Fibroblast of lung (primary cell): ENCODE measurements around the gene P2RY4. TPM values are rescaled to one million over a fixed set of nuclear protein-coding genes. Genes with fewer than 3 reads are reported as not detected.

Experiments used
- DNase-seq, 2 donors: peaks; one replicate each; pipeline versions ENCODE4 v3.0.0 to v3.0.0-alpha.2; 2010; ENCODE audit warnings: low read depth in 2 of 2
- H2AFZ ChIP-seq: 2 replicates; pipeline ENCODE4 v1.5.1; 2012; ENCODE audit warnings: low read length, control low read depth, inconsistent platforms
- H3K27ac ChIP-seq: 2 replicates; pipeline ENCODE4 v1.5.1; 2011; ENCODE audit warnings: low read length, control low read depth; ENCODE audit not compliant: insufficient read depth
- H3K27me3 ChIP-seq: 2 replicates; pipeline ENCODE4 v1.5.1; 2011; ENCODE audit warnings: mild to moderate bottlenecking, low read length; ENCODE audit not compliant: control insufficient read depth, insufficient read depth
- H3K36me3 ChIP-seq: 2 replicates; pipeline ENCODE4 v1.5.1; 2011; ENCODE audit warnings: low read length; ENCODE audit not compliant: control insufficient read depth, insufficient read depth
- H3K4me1 ChIP-seq: 2 replicates; pipeline ENCODE4 v1.5.1; 2011; ENCODE audit warnings: low read length; ENCODE audit not compliant: control insufficient read depth, insufficient read depth; ENCODE audit errors: extremely low read depth
- H3K4me2 ChIP-seq: 2 replicates; pipeline ENCODE4 v1.5.1; 2011; ENCODE audit warnings: low read length, control low read depth; ENCODE audit not compliant: insufficient read depth; ENCODE audit errors: extremely low read depth
- H3K4me3 ChIP-seq, 4 experiments: fragments of 200-600 bp in 1 of 4; sonication (generic) in 1 of 4; replicated peaks in 1 of 4; 2 replicates each; pipeline ENCODE4 v1.5.1; 2011 to 2016; ENCODE audit warnings: low read length in 4 of 4, low read depth in 3 of 4, mild to moderate bottlenecking in 3 of 4, control low read depth in 2 of 4, inconsistent platforms in 1 of 4, mixed read lengths in 1 of 4; ENCODE audit not compliant: insufficient read depth in 1 of 4; ENCODE audit errors: control extremely low read depth in 1 of 4
- H3K79me2 ChIP-seq: 2 replicates; pipeline ENCODE4 v1.5.1; 2012; ENCODE audit warnings: mild to moderate bottlenecking, low read length, inconsistent platforms; ENCODE audit not compliant: control insufficient read depth, insufficient read depth
- H3K9ac ChIP-seq: 2 replicates; pipeline ENCODE4 v1.5.1; 2011; ENCODE audit warnings: mild to moderate bottlenecking, low read length, control low read depth; ENCODE audit not compliant: insufficient read depth
- H3K9me3 ChIP-seq: 2 replicates; pipeline ENCODE4 v1.5.1; 2012; ENCODE audit warnings: low read depth, low read length; ENCODE audit not compliant: control insufficient read depth, insufficient read depth
- H4K20me1 ChIP-seq: 2 replicates; pipeline ENCODE4 v1.5.1; 2011; ENCODE audit warnings: low read length; ENCODE audit not compliant: control insufficient read depth, insufficient read depth; ENCODE audit errors: extremely low read depth
- EZH2 ChIP-seq: IDR thresholded peaks from 2 replicates; pipeline ENCODE4 v1.5.1; 2012; ENCODE audit warnings: low read length, control low read depth, mild to moderate bottlenecking; ENCODE audit errors: missing control alignments
- polyA plus RNA-seq, 2 donors: library from polyadenylated mRNA; depleted of rRNA in 1 of 2; stranded (reverse) in 1 of 2; unstranded in 1 of 2; fragments of >200 nt; gene quantifications; 2 replicates each; pipeline ENCODE4 v1.2.1, GENCODE V29; 2011 to 2012; ENCODE audit warnings: missing spikeins in 1 of 2
- total RNA-seq: library from RNA; depleted of rRNA; stranded (reverse); fragments of >200 nt; gene quantifications from 2 replicates; pipeline ENCODE4 v1.2.1, GENCODE V29; 2014
- TF ChIP-seq, protein P1 (sequence below), 2 donors: IDR thresholded peaks in 1 of 2; conservative IDR thresholded peaks in 1 of 2; 1 replicate in 1 of 2; 2 replicates in 1 of 2; pipeline ENCODE4 v1.5.1; 2011 to 2012; ENCODE audit warnings: low read length in 2 of 2, control low read depth in 1 of 2, inconsistent platforms in 1 of 2, low read depth in 1 of 2, mild to moderate bottlenecking in 1 of 2

P2RY4 gene
- total and polyA plus RNA-seq, 2 donors (not counting 1 experiment from before 2014, with no cell fraction given): under 0.01 to 0.05 TPM

DNA sequence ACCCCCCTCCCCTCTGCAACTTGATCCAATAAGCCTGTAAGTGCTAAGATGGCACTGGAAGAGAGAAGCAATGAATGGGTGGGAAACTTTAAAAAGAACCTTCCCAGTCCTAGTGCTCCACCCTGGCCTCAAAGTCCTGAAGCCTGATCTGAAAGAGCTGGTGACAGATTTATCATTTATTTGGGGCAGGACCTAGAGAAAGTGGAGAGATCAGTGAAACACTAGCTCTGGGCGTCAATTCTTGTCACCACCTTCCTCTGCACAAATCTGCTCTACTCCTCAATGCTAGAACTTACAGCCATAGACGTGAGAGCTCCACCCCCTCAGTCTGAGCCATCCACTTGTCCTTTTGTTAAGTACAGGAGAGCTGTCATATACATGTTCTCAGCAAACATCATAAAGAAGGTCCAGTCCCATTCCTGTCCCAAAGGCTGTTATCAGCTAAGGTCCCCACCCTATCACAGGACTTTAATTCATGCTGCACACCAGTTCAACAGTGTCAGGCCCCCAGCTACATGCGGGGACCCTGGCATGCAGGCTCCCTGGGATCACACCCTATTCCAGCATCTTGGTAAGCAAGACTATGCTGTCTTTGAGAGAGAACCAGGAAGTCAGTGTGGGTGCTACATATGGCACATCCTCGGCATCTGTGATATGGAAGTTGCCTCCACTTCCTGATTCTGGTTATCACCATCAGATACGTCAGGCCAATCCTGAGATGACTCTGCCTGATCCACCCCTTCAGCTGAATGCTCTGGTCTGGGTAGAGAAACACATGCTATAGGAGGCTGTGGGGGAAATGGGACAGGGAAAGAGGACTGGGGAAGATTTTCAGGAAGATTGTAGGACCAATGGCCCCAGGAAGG, 2.3 kb downstream of the P2RY4 start:
- H3K36me3 ChIP-seq: no peaks in the 10 kb centered on the region
- H3K79me2 ChIP-seq: no peaks in the 10 kb centered on the region
- DNase-seq: no peak
- no peaks in the 10 kb centered on the region for H3K27me3 ChIP-seq
- H3K4me1 ChIP-seq: no peaks in the 10 kb centered on the region
- H3K4me3 ChIP-seq: no peak overlapping the region
- no peaks in the 10 kb centered on the region for H4K20me1 ChIP-seq
- H3K27ac ChIP-seq: no peak overlapping the region
- no peak overlapping the region for H3K4me2 ChIP-seq
- TF ChIP-seq, protein P1, sequence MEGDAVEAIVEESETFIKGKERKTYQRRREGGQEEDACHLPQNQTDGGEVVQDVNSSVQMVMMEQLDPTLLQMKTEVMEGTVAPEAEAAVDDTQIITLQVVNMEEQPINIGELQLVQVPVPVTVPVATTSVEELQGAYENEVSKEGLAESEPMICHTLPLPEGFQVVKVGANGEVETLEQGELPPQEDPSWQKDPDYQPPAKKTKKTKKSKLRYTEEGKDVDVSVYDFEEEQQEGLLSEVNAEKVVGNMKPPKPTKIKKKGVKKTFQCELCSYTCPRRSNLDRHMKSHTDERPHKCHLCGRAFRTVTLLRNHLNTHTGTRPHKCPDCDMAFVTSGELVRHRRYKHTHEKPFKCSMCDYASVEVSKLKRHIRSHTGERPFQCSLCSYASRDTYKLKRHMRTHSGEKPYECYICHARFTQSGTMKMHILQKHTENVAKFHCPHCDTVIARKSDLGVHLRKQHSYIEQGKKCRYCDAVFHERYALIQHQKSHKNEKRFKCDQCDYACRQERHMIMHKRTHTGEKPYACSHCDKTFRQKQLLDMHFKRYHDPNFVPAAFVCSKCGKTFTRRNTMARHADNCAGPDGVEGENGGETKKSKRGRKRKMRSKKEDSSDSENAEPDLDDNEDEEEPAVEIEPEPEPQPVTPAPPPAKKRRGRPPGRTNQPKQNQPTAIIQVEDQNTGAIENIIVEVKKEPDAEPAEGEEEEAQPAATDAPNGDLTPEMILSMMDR (conservative IDR thresholded peaks at IDR 0.05 in 1 of 2, IDR thresholded peaks at IDR 0.05 in 1 of 2; ENCODE audit: low read depth in 1 of 2, low read length in 2 of 2): no peak
- no peak for TF ChIP-seq EZH2
- H3K9me3 ChIP-seq: no peaks in the 10 kb centered on the region
- no peak overlapping the region for H3K9ac ChIP-seq
- no peak overlapping the region for H2AFZ ChIP-seq

GRCh38 chrX:70255452-70255851, 4.6 kb downstream of the P2RY4 start:
- Histone ChIP-seq H3K9ac (no peak overlapping the region), H3K9me3 (no peaks in the 10 kb centered on the region), H3K4me2 (no peak overlapping the region), H3K79me2 (no peaks in the 10 kb centered on the region), H3K27ac (no peak overlapping the region), H4K20me1 (no peaks in the 10 kb centered on the region), H3K4me1 (no peaks in the 10 kb centered on the region), H2AFZ (no peak overlapping the region), H3K27me3 (no peaks in the 10 kb centered on the region), H3K36me3 (no peaks in the 10 kb centered on the region), H3K4me3 (no peak overlapping the region)
- TF ChIP-seq EZH2: no peak
- TF ChIP-seq, protein P1 (conservative IDR thresholded peaks at IDR 0.05 in 1 of 2, IDR thresholded peaks at IDR 0.05 in 1 of 2; ENCODE audit: low read depth in 1 of 2, low read length in 2 of 2): no peak
- peak in 1 of 2 donors; percentile 2 for DNase-seq

GRCh38 chrX:70254909-70255308, 5.1 kb downstream of the P2RY4 start:
- Histone ChIP-seq H4K20me1 (no peaks in the 10 kb centered on the region), H3K27me3 (no peaks in the 10 kb centered on the region), H3K4me1 (no peaks in the 10 kb centered on the region), H3K9ac (no peak overlapping the region), H3K79me2 (no peaks in the 10 kb centered on the region), H3K9me3 (no peaks in the 10 kb centered on the region), H3K27ac (no peak overlapping the region), H2AFZ (no peak overlapping the region), H3K4me2 (no peak overlapping the region), H3K4me3 (no peak overlapping the region), H3K36me3 (no peaks in the 10 kb centered on the region)
- TF ChIP-seq EZH2: no peak
- TF ChIP-seq, protein P1 (conservative IDR thresholded peaks at IDR 0.05 in 1 of 2, IDR thresholded peaks at IDR 0.05 in 1 of 2; ENCODE audit: low read depth in 1 of 2, low read length in 2 of 2): no peak
- DNase-seq: no peak
